ENCODE data around the gene ETV5. TPM values are rescaled to one million over a fixed set of nuclear protein-coding genes. Genes with fewer than 3 reads are reported as not detected.

Gene ETV5
- total and polyA plus RNA-seq, 9 of the 15 experiments (the other 6 are each of a cell fraction or from before 2014, with no cell fraction given), result 9.2 to 25.9 (median 15.9) TPM

GRCh38 chr3:186108941-186109865 is at the start of gene ETV5 (continued):
- no peak for TF ChIP-seq COPS2 (conservative IDR thresholded peaks at IDR 0.05)
- TF ChIP-seq RUNX1 (IDR thresholded peaks at IDR 0.05; ENCODE audit: low read depth), result no peak
- TF ChIP-seq FIP1L1 (IDR thresholded peaks at IDR 0.05; ENCODE audit: low read depth, low read length, poor library complexity, severe bottlenecking), result peak; percentile 34
- no peak for TF ChIP-seq ZNF263 (CRISPR knock-in tag; IDR thresholded peaks at IDR 0.05; ENCODE audit: borderline replicate concordance)
- TF ChIP-seq ATF1 (CRISPR knock-in tag; IDR thresholded peaks at IDR 0.05), result no peak
- peak; percentile 62 for TF ChIP-seq ATF1 (tag; IDR thresholded peaks at IDR 0.05)
- TF ChIP-seq ZNF3 (CRISPR knock-in tag; IDR thresholded peaks at IDR 0.05), result no peak
- no peak for TF ChIP-seq ZNF445 (CRISPR knock-in tag; IDR thresholded peaks at IDR 0.05; ENCODE audit: low read depth)
- TF ChIP-seq ZNF668 (CRISPR knock-in tag; IDR thresholded peaks at IDR 0.05), result no peak
- TF ChIP-seq NR2F6 (CRISPR knock-in tag; IDR thresholded peaks at IDR 0.05), result no peak
- no peak for TF ChIP-seq TCF7 (IDR thresholded peaks at IDR 0.05; ENCODE audit: borderline replicate concordance)
- peak; percentile 90 for TF ChIP-seq CCNT2 (IDR thresholded peaks at IDR 0.05; ENCODE audit: borderline replicate concordance, extremely low read depth, insufficient read length, low read depth, low read length)
- TF ChIP-seq ZHX1 (conservative IDR thresholded peaks at IDR 0.05; ENCODE audit: low read length), result no peak
- no peak for TF ChIP-seq PURB (CRISPR knock-in tag; IDR thresholded peaks at IDR 0.05; ENCODE audit: low read depth)
- no peak for TF ChIP-seq RBM17 (IDR thresholded peaks at IDR 0.05; ENCODE audit: borderline replicate concordance, low read depth, low read length)
- no peak for TF ChIP-seq NFE2L1 (tag; IDR thresholded peaks at IDR 0.05; ENCODE audit: borderline replicate concordance, low read depth)
- peak; percentile 26 for TF ChIP-seq BRD9 (IDR thresholded peaks at IDR 0.05; ENCODE audit: low read depth, partially characterized antibody)
- no peak for TF ChIP-seq E2F1 (CRISPR knock-in tag; IDR thresholded peaks at IDR 0.05)
- TF ChIP-seq E4F1 (CRISPR knock-in tag; IDR thresholded peaks at IDR 0.05; ENCODE audit: borderline replicate concordance), result no peak
- TF ChIP-seq SREBF1 (IDR thresholded peaks at IDR 0.05; ENCODE audit: borderline replicate concordance, low read depth, low read length), result no peak
- no peak for TF ChIP-seq RHOXF2B (CRISPR knock-in tag; conservative IDR thresholded peaks at IDR 0.05)

All from K562 (cell line).